ENCODE measurements around the gene SNAP47. TPM values are rescaled to one million over a fixed set of nuclear protein-coding genes. Genes with fewer than 3 reads are reported as not detected.

SNAP47 gene
- total and polyA plus RNA-seq, 2 of the 4 experiments (the other 2 are of a cell fraction), result 39.4 to 72.9 TPM

DNA sequence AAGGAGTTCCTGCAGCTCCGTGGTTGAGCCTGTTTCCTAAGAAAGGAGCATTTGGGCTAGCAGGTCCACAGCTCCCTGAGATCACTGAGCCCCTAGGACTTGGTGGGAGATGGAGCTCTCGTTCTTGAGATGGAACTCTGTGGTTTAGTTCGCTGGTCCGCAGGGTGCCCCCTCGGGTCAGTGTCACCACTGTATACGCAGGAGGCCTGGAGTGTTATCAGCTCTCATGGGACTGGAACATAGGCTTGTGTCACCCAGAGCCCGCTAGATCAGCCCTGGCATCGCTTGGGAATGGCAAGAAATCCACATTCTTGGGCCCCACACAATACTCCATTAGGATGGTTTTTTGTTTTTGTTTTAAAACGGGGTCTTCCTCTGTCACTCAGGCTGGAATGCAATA lies 3.6 kb downstream of the SNAP47 start:
- H2AFZ ChIP-seq (replicated peaks; ENCODE audit: low read length, poor library complexity), result no peak overlapping the region
- H3K23ac ChIP-seq (ENCODE audit: low read depth, low read length), result no peak overlapping the region
- H2AK5ac ChIP-seq (ENCODE audit: low read depth, low read length), result no peak overlapping the region
- H3K18ac ChIP-seq (ENCODE audit: low read depth, low read length), result no peak overlapping the region
- no peak overlapping the region for H3K4me3 ChIP-seq (ENCODE audit: insufficient read depth, low read depth, low read length)
- H4K91ac ChIP-seq (ENCODE audit: insufficient read depth, low read depth, low read length), result no peak overlapping the region
- no peak overlapping the region for H4K5ac ChIP-seq (ENCODE audit: low read depth, low read length)
- DNase-seq, result no peak
- ChIA-PET POLR2A (ENCODE audit: unreplicated experiment) (no interaction called here), CTCF (no interaction called here)
- BruUV-seq (replicated peaks), result no TSS peak
- H2BK5ac ChIP-seq (ENCODE audit: low read depth, low read length, poor library complexity, severe bottlenecking), result no peak overlapping the region
- no peaks in the 10 kb centered on the region for H3K27me3 ChIP-seq (ENCODE audit: control insufficient read depth, insufficient read depth, low read length)
- peaks cover 6% of the 10 kb centered on the region for H3K36me3 ChIP-seq (ENCODE audit: control insufficient read depth, insufficient read depth, low read length)
- H3K4me2 ChIP-seq (ENCODE audit: low read depth, low read length), result no peak overlapping the region
- WGBS, 2 experiments (ENCODE audit: extremely low coverage in 2 of 2, insufficient read length in 1 of 2), result 86% methylated on average over 1 of the region's 9 CpGs; no CpG with 5 or more reads in 1 of the 2 experiments
- no peak overlapping the region for H3K9ac ChIP-seq (ENCODE audit: low read depth, low read length)
- ATAC-seq (ENCODE audit: low read depth), result no peak
- H4K8ac ChIP-seq (ENCODE audit: low read depth in 2 of 2, low read length in 2 of 2), result no peak overlapping the region
- peaks cover 28% of the 10 kb centered on the region for H4K20me1 ChIP-seq (ENCODE audit: insufficient read depth, low read length)
- no peak overlapping the region for H3K4ac ChIP-seq (ENCODE audit: low read depth, low read length)
- no peak overlapping the region for H2BK15ac ChIP-seq (ENCODE audit: low read depth, low read length)
- no peak overlapping the region for H3K56ac ChIP-seq (ENCODE audit: extremely low read depth, insufficient read depth, low read length)
- intact Hi-C loops (cut with micrococcal nuclease) (no loop called here), dilution Hi-C loops (cut with HindIII; ENCODE audit: low sequenced_read_pairs, unreplicated experiment) (no loop called here), in situ Hi-C loops (cut with MboI; ENCODE audit: low sequenced_read_pairs) (no loop called here)
- TF ChIP-seq NFE2L2 (IDR thresholded peaks at IDR 0.05; ENCODE audit: low read depth, low read length) (no peak), BHLHE40 (IDR thresholded peaks at IDR 0.05; ENCODE audit: low read depth, low read length) (no peak), MXI1 (IDR thresholded peaks at IDR 0.05; ENCODE audit: borderline replicate concordance, low read depth, low read length) (no peak), FOS (IDR thresholded peaks at IDR 0.05; ENCODE audit: low read depth, low read length) (no peak), POLR2A (IDR thresholded peaks at IDR 0.05; ENCODE audit: low read depth, low read length) (no peak), CHD1 (IDR thresholded peaks at IDR 0.05; ENCODE audit: low read depth, low read length) (no peak), RCOR1 (IDR thresholded peaks at IDR 0.05; ENCODE audit: insufficient replicate concordance, low read length) (no peak), RFX5 (IDR thresholded peaks at IDR 0.05; ENCODE audit: low read depth, low read length) (no peak), CEBPB (IDR thresholded peaks at IDR 0.05; ENCODE audit: low read depth, low read length) (no peak), MAZ (IDR thresholded peaks at IDR 0.05; ENCODE audit: borderline replicate concordance, low read depth, low read length) (no peak), RAD21 (IDR thresholded peaks at IDR 0.05; ENCODE audit: low read length) (no peak), SMC3 (IDR thresholded peaks at IDR 0.05; ENCODE audit: low read depth, low read length) (no peak), MAFK (IDR thresholded peaks at IDR 0.05; ENCODE audit: low read depth, low read length) (no peak)
- TF ChIP-seq, protein P1, sequence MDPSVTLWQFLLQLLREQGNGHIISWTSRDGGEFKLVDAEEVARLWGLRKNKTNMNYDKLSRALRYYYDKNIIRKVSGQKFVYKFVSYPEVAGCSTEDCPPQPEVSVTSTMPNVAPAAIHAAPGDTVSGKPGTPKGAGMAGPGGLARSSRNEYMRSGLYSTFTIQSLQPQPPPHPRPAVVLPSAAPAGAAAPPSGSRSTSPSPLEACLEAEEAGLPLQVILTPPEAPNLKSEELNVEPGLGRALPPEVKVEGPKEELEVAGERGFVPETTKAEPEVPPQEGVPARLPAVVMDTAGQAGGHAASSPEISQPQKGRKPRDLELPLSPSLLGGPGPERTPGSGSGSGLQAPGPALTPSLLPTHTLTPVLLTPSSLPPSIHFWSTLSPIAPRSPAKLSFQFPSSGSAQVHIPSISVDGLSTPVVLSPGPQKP (IDR thresholded peaks at IDR 0.05; ENCODE audit: borderline replicate concordance, low read depth, low read length), result no peak
- TF ChIP-seq, protein P2, sequence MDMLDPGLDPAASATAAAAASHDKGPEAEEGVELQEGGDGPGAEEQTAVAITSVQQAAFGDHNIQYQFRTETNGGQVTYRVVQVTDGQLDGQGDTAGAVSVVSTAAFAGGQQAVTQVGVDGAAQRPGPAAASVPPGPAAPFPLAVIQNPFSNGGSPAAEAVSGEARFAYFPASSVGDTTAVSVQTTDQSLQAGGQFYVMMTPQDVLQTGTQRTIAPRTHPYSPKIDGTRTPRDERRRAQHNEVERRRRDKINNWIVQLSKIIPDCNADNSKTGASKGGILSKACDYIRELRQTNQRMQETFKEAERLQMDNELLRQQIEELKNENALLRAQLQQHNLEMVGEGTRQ (IDR thresholded peaks at IDR 0.05; ENCODE audit: low read depth, low read length), result no peak
- TF ChIP-seq, protein P3, sequence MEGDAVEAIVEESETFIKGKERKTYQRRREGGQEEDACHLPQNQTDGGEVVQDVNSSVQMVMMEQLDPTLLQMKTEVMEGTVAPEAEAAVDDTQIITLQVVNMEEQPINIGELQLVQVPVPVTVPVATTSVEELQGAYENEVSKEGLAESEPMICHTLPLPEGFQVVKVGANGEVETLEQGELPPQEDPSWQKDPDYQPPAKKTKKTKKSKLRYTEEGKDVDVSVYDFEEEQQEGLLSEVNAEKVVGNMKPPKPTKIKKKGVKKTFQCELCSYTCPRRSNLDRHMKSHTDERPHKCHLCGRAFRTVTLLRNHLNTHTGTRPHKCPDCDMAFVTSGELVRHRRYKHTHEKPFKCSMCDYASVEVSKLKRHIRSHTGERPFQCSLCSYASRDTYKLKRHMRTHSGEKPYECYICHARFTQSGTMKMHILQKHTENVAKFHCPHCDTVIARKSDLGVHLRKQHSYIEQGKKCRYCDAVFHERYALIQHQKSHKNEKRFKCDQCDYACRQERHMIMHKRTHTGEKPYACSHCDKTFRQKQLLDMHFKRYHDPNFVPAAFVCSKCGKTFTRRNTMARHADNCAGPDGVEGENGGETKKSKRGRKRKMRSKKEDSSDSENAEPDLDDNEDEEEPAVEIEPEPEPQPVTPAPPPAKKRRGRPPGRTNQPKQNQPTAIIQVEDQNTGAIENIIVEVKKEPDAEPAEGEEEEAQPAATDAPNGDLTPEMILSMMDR (conservative IDR thresholded peaks at IDR 0.05; ENCODE audit: low read depth, low read length), result no peak
- no peaks in the 10 kb centered on the region for H3K9me3 ChIP-seq (ENCODE audit: control insufficient read depth, insufficient read depth, low read length)
- no peak overlapping the region for H3K27ac ChIP-seq (ENCODE audit: insufficient read depth, low read length)
- no peak overlapping the region for H2BK20ac ChIP-seq (ENCODE audit: low read depth, low read length)
- H2AK9ac ChIP-seq (replicated peaks; ENCODE audit: low read depth, low read length, poor library complexity), result no peak overlapping the region
- H2BK120ac ChIP-seq (ENCODE audit: low read depth, low read length), result no peak overlapping the region
- H3K9me1 ChIP-seq (ENCODE audit: insufficient read depth, low read length), result peaks cover 24% of the 10 kb centered on the region
- H3K79me1 ChIP-seq (ENCODE audit: low read depth in 1 of 2, low read length in 2 of 2), result peaks cover 30 to 83% of the 10 kb centered on the region in 2 experiments
- no peak overlapping the region for H3K14ac ChIP-seq (replicated peaks; ENCODE audit: low read depth, low read length)
- peaks cover 7% of the 10 kb centered on the region; the same call in 1 of the 2 replicates for H3K4me1 ChIP-seq (ENCODE audit: control insufficient read depth, insufficient read depth, low read length)

Measured in IMR-90 (cell line).